Stomach (tissue), 4 donors: ENCODE measurements around the gene PHETA1.

Source experiments
- POLR2A ChIP-seq, 4 donors: fragments of 450-650 bp; IDR thresholded peaks; one replicate each; pipeline ENCODE4 v1.6.1; 2016; ENCODE audit warnings: antibody characterized with exemption in 4 of 4, control low read depth in 2 of 4, mild to moderate bottlenecking in 1 of 4, moderate library complexity in 1 of 4
- TF ChIP-seq, protein P1 (sequence below), 7 experiments: fragments of 450-650 bp in 4 of 7; fragments of 200-600 bp in 3 of 7; sonication (generic) in 3 of 7; IDR thresholded peaks; one replicate each; pipeline ENCODE4 v1.5.1; 2016 to 2019; ENCODE audit warnings: antibody characterized with exemption in 7 of 7, control low read depth in 2 of 7, mild to moderate bottlenecking in 1 of 7

DNA sequence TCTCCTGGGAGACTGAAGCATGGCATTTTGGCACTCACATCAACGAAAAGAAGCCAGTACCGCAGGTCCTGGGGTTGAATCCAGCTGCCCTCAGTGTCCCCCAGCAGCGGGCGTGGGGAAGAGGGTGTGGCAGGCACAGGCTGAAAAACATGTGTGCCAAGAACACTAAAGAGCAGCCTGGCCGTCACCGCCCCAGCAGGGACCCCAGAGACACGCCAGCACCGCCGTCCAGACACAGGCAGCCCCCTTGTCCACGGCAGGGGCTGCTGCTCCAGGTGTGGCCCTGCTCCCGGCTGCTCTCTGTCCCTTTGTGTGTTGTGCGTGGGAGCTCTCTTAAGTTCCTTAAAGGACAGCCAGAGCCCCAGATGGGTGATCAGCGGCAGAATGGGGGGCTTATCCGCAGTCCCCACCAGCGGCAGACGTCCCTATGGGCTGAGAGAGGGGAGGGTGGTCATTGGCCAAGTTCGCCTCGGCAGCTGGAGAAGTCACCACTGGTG lies 556 bp downstream of the PHETA1 start:
- TF ChIP-seq, protein P1, sequence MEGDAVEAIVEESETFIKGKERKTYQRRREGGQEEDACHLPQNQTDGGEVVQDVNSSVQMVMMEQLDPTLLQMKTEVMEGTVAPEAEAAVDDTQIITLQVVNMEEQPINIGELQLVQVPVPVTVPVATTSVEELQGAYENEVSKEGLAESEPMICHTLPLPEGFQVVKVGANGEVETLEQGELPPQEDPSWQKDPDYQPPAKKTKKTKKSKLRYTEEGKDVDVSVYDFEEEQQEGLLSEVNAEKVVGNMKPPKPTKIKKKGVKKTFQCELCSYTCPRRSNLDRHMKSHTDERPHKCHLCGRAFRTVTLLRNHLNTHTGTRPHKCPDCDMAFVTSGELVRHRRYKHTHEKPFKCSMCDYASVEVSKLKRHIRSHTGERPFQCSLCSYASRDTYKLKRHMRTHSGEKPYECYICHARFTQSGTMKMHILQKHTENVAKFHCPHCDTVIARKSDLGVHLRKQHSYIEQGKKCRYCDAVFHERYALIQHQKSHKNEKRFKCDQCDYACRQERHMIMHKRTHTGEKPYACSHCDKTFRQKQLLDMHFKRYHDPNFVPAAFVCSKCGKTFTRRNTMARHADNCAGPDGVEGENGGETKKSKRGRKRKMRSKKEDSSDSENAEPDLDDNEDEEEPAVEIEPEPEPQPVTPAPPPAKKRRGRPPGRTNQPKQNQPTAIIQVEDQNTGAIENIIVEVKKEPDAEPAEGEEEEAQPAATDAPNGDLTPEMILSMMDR (IDR thresholded peaks at IDR 0.05): no peak
- TF ChIP-seq POLR2A (IDR thresholded peaks at IDR 0.05): no peak
